HG03565 (cell line): Measurements from ENCODE around the gene SPP2.

Source experiments
- ATAC-seq: cut with Tn5 transposase; IDR thresholded peaks from one replicate; pipeline ENCODE4 v1.9.1; 2021; ENCODE audit warnings: mild to moderate bottlenecking, moderate library complexity; ENCODE audit not compliant: unreplicated experiment

The SPP2 gene

DNA sequence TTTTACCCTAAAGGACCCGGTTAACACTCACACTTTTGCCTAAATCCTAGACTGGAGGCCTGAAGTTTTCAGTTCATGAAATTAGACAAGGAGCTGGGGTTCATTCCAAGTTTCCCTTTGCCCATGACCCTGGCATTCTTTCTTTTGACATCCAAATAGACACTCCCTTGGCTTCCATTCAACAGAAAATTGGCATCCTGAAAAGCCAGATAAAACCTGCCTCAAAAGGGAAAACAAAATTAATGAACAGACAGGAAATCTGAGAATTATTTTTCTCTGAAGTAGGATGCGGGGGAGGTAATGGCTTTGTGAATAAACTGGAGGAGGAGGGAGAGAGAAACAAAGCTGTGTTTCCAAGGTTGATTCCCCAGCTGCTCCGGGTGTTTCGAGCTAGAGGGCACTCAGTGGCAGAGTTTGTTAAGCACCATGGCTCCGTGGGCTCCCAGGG is 41.0 kb downstream of the SPP2 start:
- ATAC-seq = no peak

DNA sequence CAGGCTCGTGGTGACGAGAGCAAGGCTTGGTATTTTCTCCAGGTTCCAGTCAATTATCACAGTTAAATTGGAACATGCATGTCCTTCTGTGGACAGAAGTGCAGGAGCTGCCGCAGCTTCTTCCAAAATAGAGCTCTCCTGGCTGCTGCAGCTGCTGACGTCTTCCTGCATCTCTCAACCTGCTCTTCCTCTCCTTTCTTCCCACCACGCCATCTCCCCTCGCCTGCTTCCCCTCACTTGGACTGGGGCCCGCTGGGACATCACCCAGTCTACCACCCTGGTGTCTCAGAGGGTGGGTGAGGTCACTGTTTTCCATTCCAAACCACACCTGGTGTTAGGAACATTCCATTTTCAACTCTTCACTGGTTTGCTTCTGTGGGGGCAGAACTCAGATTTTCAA is 41.4 kb downstream of the SPP2 start:
- ATAC-seq = no peak

DNA sequence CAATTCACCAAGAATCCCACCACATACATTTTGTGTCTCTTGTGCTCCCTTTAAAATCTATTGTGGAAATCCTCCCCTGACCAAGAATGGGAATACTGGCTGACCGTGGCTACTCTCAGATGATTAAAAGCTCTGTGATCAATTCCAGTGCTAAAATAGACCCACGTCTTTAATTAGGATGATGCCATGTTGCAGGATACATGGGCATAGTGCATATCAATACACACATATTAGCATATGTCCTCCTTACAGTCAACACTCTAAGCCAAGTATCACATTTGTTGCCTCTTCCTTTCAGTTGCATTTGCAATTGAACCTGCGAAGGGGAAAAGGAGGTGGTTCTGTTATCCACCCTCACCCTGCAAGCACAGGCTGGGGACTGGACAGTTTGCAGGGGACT is 41.8 kb downstream of the SPP2 start:
- no peak for ATAC-seq

DNA sequence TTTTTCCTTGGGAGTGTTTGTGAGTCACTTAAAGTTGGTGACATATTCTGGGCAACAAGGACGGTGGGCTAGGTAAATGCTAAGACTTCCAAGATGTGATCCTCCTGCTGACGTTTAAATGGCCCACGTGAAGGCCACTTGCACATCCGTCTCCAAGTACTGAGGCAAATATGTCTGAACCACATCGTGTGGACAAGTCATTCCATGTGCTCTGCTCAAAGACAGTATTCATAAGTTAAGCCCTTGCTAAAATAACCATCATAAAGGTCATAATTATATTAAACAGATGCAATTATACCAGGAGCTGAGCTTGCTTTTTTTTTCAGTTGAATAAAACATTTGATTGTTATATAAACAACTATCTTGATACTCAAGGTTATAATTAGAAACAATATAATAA is 44.8 kb downstream of the SPP2 start:
- ATAC-seq = no peak

DNA sequence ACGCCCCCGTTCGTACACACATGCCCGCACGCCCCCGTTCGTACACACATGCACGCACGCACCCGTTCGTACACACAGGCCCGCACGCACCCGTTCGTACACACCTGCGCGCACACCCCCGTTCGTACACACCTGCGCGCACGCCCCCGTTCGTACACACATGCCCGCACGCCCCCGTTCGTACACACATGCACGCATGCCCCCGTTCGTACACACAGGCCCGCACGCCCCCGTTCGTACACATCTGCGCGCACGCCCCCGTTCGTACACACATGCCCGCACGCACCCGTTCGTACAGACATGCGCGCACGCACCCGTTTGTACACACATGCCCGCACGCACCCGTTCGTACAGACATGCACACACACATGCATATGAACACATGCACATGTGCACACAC is 45.7 kb downstream of the SPP2 start:
- no peak for ATAC-seq

DNA sequence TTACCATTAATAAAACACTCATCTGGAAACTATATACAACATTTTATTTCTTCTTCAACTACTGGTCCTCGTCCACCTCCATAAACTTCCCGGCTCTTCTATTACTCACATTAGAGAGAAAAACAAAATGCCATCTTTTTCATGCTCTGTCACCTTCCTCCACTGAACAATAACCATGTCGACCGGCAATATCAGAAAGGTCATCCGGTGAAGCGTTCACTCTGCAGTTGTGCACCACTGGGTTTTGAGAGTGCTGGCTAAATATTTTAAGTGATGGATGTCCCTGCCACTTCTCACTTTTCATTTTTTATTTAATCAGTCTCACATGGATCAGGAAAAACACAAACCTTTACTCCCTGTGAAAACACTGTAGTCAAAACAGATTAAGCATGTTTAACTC is 48.2 kb downstream of the SPP2 start:
- no peak for ATAC-seq

DNA sequence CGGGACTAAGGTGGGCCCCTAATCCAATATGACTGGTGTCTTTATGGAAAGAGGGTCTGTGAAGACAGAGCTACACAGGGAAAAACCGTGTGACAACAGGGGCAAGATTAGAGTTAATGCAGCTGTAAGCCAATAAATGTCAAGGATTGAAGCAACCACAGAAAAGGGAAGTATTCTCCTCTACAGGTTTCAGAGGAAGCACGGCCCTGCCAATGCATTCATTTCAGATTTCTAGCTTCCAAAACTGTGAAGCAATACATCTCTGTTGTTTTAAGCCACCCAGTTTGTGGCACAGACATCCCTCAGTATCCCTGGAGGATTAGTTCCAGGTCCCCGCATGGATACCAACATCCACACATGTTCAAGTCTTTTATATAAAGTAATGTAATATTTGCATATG is 48.8 kb downstream of the SPP2 start:
- no peak for ATAC-seq

DNA sequence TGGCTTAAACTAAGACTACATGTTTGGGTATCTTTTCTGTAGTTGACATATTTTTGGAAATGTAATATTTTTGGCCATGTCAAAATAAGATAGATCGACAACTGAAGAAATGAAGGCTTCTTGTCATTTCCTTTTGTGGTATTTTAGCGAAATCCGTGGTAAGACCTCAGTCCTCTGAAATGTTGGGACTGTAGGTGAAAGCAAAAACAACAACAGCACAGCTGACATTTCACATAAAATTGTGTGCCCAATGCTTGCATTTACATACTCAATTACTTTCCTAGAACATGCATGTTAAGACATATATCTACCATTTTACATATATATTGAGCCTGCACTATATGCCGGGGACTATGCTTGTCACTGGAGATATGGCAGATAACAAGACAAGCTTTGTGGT is 50.2 kb downstream of the SPP2 start:
- no peak for ATAC-seq

DNA sequence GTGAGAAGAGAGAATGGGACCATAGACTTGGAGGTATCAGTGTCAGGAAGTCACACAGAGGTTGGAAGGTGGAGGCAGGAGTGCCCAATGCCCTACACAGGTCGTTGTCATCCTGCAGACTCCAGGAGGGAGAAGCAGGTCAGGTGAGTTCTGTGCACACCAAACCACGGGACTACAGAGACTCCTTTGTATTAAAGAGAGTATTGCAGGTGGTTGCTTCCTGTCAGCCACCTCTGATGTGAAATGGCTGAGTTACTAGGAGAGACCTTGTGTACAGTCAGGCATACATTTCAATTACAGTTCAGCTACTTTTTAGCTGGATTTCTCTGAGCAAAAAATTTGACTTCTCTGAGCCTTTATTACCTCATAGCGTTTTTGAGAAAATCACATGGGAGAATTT is 51.6 kb downstream of the SPP2 start:
- ATAC-seq = no peak

DNA sequence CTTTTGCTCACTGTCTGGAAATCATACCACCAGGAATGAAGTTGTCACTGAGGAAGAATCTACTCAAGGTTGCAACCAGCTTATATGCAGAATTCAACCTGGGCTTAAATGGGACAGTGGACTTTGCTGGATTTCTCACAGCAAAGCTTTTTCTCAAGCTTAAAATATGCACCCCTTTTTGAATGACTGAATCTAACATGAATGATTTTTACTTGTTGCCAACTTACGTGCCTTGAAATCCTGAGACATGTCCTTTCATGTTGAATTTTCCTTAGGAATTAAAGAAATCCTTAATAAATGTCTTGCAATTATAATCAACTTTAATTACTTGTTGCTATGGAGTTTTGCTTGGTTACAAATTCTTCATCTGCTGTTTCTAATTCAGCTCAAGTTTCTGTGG is 57.4 kb downstream of the SPP2 start:
- ATAC-seq = no peak

DNA sequence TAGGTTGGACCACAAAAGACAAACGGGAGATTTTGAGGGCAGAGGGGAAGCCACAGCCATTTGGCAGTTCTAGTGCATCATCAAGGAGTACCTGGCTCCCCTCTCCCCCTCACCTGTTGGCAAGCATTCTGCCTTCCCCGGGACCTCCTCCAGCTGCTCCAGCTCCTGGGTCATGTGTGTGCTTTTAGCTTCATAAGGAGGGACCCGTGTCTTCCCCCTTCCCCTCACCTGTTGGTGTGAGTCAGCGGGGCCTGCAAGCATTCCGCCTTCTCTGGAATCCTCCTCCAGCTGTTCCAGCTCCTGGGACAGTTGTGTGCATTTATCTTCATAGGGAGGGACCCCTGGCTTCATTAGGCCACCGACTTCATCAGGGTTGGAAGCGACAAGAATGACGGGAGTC is 58.8 kb downstream of the SPP2 start:
- ATAC-seq = no peak

DNA sequence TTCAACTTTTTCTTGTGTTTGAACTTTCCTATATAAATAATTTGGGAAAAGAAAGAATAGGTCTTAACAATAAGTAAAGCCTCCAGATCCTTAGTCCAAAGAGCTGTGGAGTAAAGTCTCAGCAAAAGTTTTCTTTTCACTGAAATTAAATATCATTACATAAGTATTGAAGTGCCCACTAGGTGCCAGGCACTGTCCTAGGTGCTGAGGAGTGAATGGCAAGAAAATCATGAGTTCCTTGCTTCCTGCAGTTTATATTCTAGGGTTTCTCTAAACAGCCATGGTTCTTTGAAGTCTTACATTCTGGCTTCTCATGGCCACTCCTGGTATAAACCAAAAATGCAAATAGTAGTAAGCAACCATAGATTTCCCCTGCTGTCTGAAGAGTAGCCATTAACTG is 59.7 kb downstream of the SPP2 start:
- ATAC-seq = no peak

DNA sequence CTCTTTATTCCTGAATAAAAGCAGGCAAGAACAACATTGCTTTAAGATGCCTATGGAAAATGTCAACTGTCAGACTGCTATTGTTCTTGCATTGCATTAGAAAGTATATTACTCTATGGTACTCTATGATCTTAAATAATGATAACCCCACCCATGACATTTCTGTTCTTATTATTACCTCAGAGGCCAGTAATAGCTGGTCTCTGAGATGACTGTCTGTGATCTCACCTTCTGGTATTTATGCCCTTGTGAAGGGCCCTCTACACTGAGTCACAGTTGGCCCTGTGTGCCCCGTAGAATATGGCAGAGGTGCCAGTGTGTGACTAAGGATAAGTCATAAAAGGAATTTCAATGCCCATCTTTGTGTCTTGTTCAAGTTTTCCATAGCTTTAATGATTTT is 61.0 kb downstream of the SPP2 start:
- ATAC-seq = no peak

DNA sequence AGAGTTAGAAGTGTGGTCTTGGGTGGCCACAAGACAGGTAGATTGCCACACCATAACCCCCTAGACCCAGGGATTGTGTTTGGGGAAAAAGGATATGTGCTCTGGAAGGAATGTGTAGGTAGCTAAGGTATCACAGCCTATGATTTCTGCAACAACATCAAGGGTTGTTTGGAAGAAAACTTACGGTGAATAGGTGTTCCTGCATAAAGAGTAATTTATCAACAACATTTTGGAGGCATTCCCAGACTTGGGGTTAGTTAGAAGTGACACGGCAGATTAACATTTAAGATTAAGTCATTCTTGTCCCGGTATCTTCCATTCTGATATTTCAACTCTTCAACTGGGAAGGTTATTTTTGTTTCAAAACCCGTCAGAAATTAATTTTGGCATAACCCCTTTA is 65.5 kb downstream of the SPP2 start:
- no peak for ATAC-seq

DNA sequence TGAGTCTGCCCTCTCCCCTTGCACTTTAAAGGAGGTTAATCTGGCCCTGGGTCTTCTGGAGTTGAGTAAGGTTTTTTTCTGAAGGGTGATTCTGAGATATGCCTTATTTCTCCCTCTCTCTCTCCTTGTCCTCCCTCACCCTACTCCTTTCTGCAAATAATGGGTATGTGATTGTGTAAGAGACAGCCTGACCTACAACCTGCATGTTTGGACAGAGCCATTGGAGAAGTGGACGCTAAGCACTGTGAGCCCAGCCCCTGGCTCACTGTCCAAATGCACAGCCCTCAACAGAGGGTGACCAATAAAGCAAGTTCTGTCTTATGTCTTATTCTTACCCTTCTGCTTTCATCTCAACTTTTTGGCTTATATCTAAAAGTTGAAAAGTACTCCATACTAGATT is 71.5 kb downstream of the SPP2 start:
- no peak for ATAC-seq

DNA sequence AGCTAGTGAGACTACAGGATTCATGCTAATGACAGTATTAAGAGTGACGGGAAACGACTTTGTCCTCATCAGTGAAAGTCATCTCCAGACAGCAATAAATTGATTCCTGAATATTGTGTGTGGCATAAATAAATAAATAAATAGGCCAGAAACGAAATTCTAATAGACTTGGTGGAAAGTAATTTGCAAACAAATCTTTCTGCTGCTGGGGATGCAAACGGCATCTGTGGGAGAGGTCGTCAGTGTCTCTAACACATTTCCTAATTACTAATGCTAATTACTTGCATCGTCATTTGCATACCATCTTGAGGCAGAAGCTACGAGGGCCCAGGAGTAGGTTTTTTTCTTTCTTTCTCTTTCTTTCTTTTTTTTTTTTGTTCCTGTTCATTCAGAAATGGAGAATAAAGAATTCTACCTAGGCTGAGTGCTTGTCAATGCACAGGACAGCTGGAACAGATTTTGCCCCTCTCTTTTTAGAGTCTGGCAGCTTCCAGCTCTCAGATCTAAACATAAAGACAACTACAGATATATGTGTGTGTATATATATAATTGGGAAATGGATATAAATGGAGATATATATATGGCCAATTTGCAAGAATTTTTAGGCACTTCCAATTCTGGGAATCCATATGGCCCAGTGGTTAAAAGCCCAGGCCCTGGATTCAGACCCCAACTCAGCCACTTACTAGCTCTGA is 75.1 kb downstream of the SPP2 start:
- no peak for ATAC-seq

DNA sequence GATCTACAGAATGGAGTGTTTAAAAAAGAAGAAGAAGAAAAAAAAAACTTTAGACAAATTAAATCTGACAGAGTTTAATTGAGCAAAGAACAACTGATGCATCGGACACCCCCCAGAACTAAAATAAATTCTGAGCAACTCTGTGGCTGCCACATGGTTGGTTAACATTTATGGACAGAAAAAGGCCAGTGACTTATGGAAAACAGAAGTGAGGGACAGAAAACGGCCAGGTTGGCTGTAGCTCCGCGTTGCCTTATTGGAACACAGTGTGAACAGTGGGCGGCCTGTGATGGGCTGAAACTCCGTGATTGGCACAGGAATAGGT is 75.6 kb downstream of the SPP2 start:
- no peak for ATAC-seq
